ENCODE results near the gene BCAS1.

The BCAS1 gene

GRCh38 chr20:53962388-53962787 is 108.0 kb downstream of the BCAS1 start:
- no peak overlapping the region for H3K4me3 ChIP-seq (ENCODE audit: low read depth, low read length)
- no peak for TF ChIP-seq CTCF (IDR thresholded peaks at IDR 0.05; ENCODE audit: low read depth, low read length)

- TF ChIP-seq CTCF (IDR thresholded peaks at IDR 0.05; ENCODE audit: low read depth, low read length): no peak
- no peak overlapping the region for H3K4me3 ChIP-seq (ENCODE audit: low read depth, low read length)
Measured at GRCh38 chr20:53961527-53961926, 108.9 kb downstream of the BCAS1 start.

GRCh38 chr20:53960579-53961272 is 109.7 kb downstream of the BCAS1 start:
- no peak overlapping the region for H3K4me3 ChIP-seq (ENCODE audit: low read depth, low read length)
- TF ChIP-seq CTCF (IDR thresholded peaks at IDR 0.05; ENCODE audit: low read depth, low read length): no peak

GRCh38 chr20:53959911-53960578 is 110.3 kb downstream of the BCAS1 start:
- no peak for TF ChIP-seq CTCF (IDR thresholded peaks at IDR 0.05; ENCODE audit: low read depth, low read length)
- H3K4me3 ChIP-seq (ENCODE audit: low read depth, low read length): no peak overlapping the region

GRCh38 chr20:53958260-53958659 is 112.1 kb downstream of the BCAS1 start:
- no peak overlapping the region for H3K4me3 ChIP-seq (ENCODE audit: low read depth, low read length)
- no peak for TF ChIP-seq CTCF (IDR thresholded peaks at IDR 0.05; ENCODE audit: low read depth, low read length)

- TF ChIP-seq CTCF (IDR thresholded peaks at IDR 0.05; ENCODE audit: low read depth, low read length): no peak
- no peak overlapping the region for H3K4me3 ChIP-seq (ENCODE audit: low read depth, low read length)
Measured at GRCh38 chr20:53957451-53958172, 112.8 kb downstream of the BCAS1 start.

Measured in WI38 (cell line).